HEK293 (cell line): ENCODE measurements around the gene SEC11A.

Experiments
- GLI4 ChIP-seq: fragments of 450-650 bp; formaldehyde crosslinking; IDR thresholded peaks from 2 replicates; pipeline ENCODE4 v1.5.1; 2016; ENCODE audit warnings: missing biosample characterization, missing genetic modification characterization
- IKZF3 ChIP-seq: fragments of 450-650 bp; IDR thresholded peaks from 2 replicates; pipeline ENCODE4 v1.5.0; 2018; ENCODE audit warnings: missing biosample characterization, mild to moderate bottlenecking, missing genetic modification characterization, moderate library complexity
- SCRT2 ChIP-seq: fragments of 450-650 bp; formaldehyde crosslinking; IDR thresholded peaks from 2 replicates; pipeline ENCODE4 v1.5.1; 2016; ENCODE audit warnings: missing biosample characterization, missing genetic modification characterization
- TSHZ1 ChIP-seq: fragments of 450-650 bp; formaldehyde crosslinking; IDR thresholded peaks from 2 replicates; pipeline ENCODE4 v1.5.1; 2016; ENCODE audit warnings: missing biosample characterization, missing genetic modification characterization, borderline replicate concordance
- ZBTB26 ChIP-seq: fragments of 450-650 bp; formaldehyde crosslinking; optimal IDR thresholded peaks from 2 replicates; pipeline ENCODE3; 2016; ENCODE audit warnings: missing biosample characterization, mild to moderate bottlenecking, missing genetic modification characterization
- ZNF132 ChIP-seq: fragments of 450-650 bp; formaldehyde crosslinking; IDR thresholded peaks from 2 replicates; pipeline ENCODE4 v1.5.1; 2017; ENCODE audit warnings: missing biosample characterization, missing genetic modification characterization, borderline replicate concordance
- ZNF174 ChIP-seq: fragments of 450-650 bp; formaldehyde crosslinking; IDR thresholded peaks from 2 replicates; pipeline ENCODE4 v1.5.0; 2017; ENCODE audit warnings: missing biosample characterization, mild to moderate bottlenecking, missing genetic modification characterization
- ZNF211 ChIP-seq: fragments of 450-650 bp; formaldehyde crosslinking; IDR thresholded peaks from 2 replicates; pipeline ENCODE4 v1.5.1; 2016; ENCODE audit warnings: low read depth, missing biosample characterization, missing genetic modification characterization
- ZNF24 ChIP-seq: fragments of 450-650 bp; formaldehyde crosslinking; IDR thresholded peaks from 2 replicates; pipeline ENCODE4 v1.5.1; 2016; ENCODE audit warnings: missing biosample characterization, missing genetic modification characterization
- ZNF266 ChIP-seq: fragments of 450-650 bp; formaldehyde crosslinking; IDR thresholded peaks from 2 replicates; pipeline ENCODE4 v1.5.1; 2016; ENCODE audit warnings: missing biosample characterization, missing genetic modification characterization, low read depth
- ZNF324 ChIP-seq: fragments of 450-650 bp; formaldehyde crosslinking; IDR thresholded peaks from 2 replicates; pipeline ENCODE4 v1.5.1; 2016; ENCODE audit warnings: missing biosample characterization, missing genetic modification characterization
- ZNF366 ChIP-seq: fragments of 450-650 bp; formaldehyde crosslinking; conservative IDR thresholded peaks from 2 replicates; pipeline ENCODE4 v1.5.1; 2016; ENCODE audit warnings: missing biosample characterization, missing genetic modification characterization
- ZNF394 ChIP-seq: fragments of 450-650 bp; formaldehyde crosslinking; IDR thresholded peaks from 2 replicates; pipeline ENCODE4 v1.5.1; 2016; ENCODE audit warnings: missing biosample characterization, missing genetic modification characterization, mild to moderate bottlenecking, moderate library complexity, borderline replicate concordance
- ZNF48 ChIP-seq: fragments of 450-650 bp; formaldehyde crosslinking; IDR thresholded peaks from 2 replicates; pipeline ENCODE4 v1.5.1; 2016; ENCODE audit warnings: missing biosample characterization, missing genetic modification characterization
- ZNF600 ChIP-seq: fragments of 450-650 bp; formaldehyde crosslinking; IDR thresholded peaks from 2 replicates; pipeline ENCODE4 v1.5.1; 2016; ENCODE audit warnings: missing biosample characterization, missing genetic modification characterization
- ZNF670 ChIP-seq: fragments of 450-650 bp; formaldehyde crosslinking; IDR thresholded peaks from 2 replicates; pipeline ENCODE4 v1.5.1; 2016; ENCODE audit warnings: missing biosample characterization, missing genetic modification characterization, low read depth
- ZNF701 ChIP-seq: fragments of 450-650 bp; formaldehyde crosslinking; IDR thresholded peaks from 2 replicates; pipeline ENCODE4 v1.5.1; 2016; ENCODE audit warnings: missing biosample characterization, missing genetic modification characterization
- ZNF707 ChIP-seq: fragments of 450-650 bp; formaldehyde crosslinking; IDR thresholded peaks from 2 replicates; pipeline ENCODE4 v1.5.1; 2016; ENCODE audit warnings: missing biosample characterization, missing genetic modification characterization
- ZNF768 ChIP-seq: fragments of 450-650 bp; formaldehyde crosslinking; IDR thresholded peaks from 2 replicates; pipeline ENCODE4 v1.5.1; 2018; ENCODE audit warnings: missing biosample characterization, mild to moderate bottlenecking, missing genetic modification characterization
- ZNF785 ChIP-seq: fragments of 450-650 bp; formaldehyde crosslinking; IDR thresholded peaks from 2 replicates; pipeline ENCODE4 v1.5.1; 2016; ENCODE audit warnings: missing biosample characterization, missing genetic modification characterization
- TF ChIP-seq, protein P1 (sequence below): fragments of 450-650 bp; formaldehyde crosslinking; IDR thresholded peaks from 2 replicates; pipeline ENCODE4 v1.5.1; 2016; ENCODE audit warnings: missing biosample characterization, missing genetic modification characterization
- TF ChIP-seq, protein P2 (sequence below): fragments of 450-650 bp; formaldehyde crosslinking; IDR thresholded peaks from 2 replicates; pipeline ENCODE4 v1.5.1; 2016; ENCODE audit warnings: missing biosample characterization, missing genetic modification characterization
- TF ChIP-seq, protein P3 (sequence below): fragments of 450-650 bp; formaldehyde crosslinking; IDR thresholded peaks from 2 replicates; pipeline ENCODE4 v1.5.1; 2016; ENCODE audit warnings: missing biosample characterization, missing genetic modification characterization, borderline replicate concordance

The SEC11A gene

DNA sequence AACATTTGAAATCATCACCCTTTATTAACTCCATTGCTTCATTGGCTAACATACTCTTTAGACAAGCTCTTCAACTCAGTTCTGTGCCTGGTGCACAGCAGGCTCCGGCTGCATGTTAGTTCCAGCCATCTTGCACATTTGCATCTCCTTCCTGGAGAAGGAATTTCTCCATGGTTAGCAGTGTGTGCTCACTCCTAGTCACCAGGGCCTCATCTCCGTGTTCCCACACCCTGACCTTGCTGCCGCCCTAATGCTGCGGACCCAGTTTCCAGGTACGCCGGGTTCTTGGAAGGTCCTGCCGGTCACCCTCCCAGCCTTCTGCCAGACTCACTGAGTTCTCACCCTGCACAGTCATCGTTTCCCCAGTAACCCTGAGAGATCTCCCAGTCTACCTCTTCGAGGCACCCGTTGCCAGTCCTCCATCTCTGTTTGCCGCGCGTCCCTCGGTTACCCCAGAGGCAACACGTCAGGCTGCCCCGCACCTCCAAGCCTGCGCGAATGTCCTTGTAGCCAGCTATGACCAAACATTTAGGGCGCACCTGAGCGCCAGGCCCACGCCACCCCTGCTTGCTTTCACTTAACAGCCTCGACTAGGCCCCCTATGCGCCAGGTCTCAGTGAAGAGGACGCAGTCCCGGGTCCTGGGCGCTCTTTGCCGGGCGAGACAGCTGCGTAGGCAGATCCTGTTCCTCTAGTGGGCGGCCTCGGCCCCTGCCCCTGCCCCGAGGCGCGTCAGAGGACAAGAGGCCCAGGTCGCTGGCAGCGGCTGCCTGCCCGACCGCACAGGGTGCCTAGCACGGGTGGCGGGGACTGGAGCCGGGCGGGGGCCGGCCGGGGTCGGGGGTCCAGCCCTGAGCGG, 31.7 kb upstream of the SEC11A start (continued):
- TF ChIP-seq, protein P1, sequence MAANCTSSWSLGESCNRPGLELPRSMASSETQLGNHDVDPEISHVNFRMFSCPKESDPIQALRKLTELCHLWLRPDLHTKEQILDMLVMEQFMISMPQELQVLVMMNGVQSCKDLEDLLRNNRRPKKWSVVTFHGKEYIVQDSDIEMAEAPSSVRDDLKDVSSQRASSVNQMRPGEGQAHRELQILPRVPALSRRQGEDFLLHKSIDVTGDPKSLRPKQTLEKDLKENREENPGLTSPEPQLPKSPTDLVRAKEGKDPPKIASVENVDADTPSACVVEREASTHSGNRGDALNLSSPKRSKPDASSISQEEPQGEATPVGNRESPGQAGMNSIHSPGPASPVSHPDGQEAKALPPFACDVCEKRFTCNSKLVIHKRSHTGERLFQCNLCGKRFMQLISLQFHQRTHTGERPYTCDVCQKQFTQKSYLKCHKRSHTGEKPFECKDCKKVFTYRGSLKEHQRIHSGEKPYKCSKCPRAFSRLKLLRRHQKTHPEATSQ, result 0 out of 2 replicates have a peak, but pooled peaks have one; percentile 63
- no peak for TF ChIP-seq TSHZ1
- no peak; the same call in 1 of the 2 replicates for TF ChIP-seq ZNF24 (tag by site-specific recombination)
- TF ChIP-seq ZNF266 (tag by site-specific recombination), result no peak
- TF ChIP-seq ZNF211, result no peak
- no peak; the same call in 1 of the 2 replicates for TF ChIP-seq ZNF394 (tag by site-specific recombination)
- TF ChIP-seq SCRT2 (tag by site-specific recombination), result 0 out of 2 replicates have a peak, but pooled peaks have one; percentile 46
- TF ChIP-seq ZBTB26 (tag by site-specific recombination), result peak; percentile 66
- TF ChIP-seq ZNF132 (tag by site-specific recombination), result no peak
- no peak for TF ChIP-seq GLI4
- TF ChIP-seq ZNF600, result peak; percentile 90
- no peak for TF ChIP-seq ZNF701 (tag by site-specific recombination)
- TF ChIP-seq ZNF324, result no peak
- no peak for TF ChIP-seq ZNF707 (tag by site-specific recombination)
- no peak for TF ChIP-seq ZNF48 (tag by site-specific recombination)
- no peak for TF ChIP-seq IKZF3 (tag by site-specific recombination)
- TF ChIP-seq ZNF785 (tag by site-specific recombination), result no peak
- TF ChIP-seq, protein P2, sequence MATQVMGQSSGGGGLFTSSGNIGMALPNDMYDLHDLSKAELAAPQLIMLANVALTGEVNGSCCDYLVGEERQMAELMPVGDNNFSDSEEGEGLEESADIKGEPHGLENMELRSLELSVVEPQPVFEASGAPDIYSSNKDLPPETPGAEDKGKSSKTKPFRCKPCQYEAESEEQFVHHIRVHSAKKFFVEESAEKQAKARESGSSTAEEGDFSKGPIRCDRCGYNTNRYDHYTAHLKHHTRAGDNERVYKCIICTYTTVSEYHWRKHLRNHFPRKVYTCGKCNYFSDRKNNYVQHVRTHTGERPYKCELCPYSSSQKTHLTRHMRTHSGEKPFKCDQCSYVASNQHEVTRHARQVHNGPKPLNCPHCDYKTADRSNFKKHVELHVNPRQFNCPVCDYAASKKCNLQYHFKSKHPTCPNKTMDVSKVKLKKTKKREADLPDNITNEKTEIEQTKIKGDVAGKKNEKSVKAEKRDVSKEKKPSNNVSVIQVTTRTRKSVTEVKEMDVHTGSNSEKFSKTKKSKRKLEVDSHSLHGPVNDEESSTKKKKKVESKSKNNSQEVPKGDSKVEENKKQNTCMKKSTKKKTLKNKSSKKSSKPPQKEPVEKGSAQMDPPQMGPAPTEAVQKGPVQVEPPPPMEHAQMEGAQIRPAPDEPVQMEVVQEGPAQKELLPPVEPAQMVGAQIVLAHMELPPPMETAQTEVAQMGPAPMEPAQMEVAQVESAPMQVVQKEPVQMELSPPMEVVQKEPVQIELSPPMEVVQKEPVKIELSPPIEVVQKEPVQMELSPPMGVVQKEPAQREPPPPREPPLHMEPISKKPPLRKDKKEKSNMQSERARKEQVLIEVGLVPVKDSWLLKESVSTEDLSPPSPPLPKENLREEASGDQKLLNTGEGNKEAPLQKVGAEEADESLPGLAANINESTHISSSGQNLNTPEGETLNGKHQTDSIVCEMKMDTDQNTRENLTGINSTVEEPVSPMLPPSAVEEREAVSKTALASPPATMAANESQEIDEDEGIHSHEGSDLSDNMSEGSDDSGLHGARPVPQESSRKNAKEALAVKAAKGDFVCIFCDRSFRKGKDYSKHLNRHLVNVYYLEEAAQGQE, result no peak
- TF ChIP-seq ZNF366, result no peak
- no peak for TF ChIP-seq ZNF174 (tag by site-specific recombination)
- TF ChIP-seq, protein P3, sequence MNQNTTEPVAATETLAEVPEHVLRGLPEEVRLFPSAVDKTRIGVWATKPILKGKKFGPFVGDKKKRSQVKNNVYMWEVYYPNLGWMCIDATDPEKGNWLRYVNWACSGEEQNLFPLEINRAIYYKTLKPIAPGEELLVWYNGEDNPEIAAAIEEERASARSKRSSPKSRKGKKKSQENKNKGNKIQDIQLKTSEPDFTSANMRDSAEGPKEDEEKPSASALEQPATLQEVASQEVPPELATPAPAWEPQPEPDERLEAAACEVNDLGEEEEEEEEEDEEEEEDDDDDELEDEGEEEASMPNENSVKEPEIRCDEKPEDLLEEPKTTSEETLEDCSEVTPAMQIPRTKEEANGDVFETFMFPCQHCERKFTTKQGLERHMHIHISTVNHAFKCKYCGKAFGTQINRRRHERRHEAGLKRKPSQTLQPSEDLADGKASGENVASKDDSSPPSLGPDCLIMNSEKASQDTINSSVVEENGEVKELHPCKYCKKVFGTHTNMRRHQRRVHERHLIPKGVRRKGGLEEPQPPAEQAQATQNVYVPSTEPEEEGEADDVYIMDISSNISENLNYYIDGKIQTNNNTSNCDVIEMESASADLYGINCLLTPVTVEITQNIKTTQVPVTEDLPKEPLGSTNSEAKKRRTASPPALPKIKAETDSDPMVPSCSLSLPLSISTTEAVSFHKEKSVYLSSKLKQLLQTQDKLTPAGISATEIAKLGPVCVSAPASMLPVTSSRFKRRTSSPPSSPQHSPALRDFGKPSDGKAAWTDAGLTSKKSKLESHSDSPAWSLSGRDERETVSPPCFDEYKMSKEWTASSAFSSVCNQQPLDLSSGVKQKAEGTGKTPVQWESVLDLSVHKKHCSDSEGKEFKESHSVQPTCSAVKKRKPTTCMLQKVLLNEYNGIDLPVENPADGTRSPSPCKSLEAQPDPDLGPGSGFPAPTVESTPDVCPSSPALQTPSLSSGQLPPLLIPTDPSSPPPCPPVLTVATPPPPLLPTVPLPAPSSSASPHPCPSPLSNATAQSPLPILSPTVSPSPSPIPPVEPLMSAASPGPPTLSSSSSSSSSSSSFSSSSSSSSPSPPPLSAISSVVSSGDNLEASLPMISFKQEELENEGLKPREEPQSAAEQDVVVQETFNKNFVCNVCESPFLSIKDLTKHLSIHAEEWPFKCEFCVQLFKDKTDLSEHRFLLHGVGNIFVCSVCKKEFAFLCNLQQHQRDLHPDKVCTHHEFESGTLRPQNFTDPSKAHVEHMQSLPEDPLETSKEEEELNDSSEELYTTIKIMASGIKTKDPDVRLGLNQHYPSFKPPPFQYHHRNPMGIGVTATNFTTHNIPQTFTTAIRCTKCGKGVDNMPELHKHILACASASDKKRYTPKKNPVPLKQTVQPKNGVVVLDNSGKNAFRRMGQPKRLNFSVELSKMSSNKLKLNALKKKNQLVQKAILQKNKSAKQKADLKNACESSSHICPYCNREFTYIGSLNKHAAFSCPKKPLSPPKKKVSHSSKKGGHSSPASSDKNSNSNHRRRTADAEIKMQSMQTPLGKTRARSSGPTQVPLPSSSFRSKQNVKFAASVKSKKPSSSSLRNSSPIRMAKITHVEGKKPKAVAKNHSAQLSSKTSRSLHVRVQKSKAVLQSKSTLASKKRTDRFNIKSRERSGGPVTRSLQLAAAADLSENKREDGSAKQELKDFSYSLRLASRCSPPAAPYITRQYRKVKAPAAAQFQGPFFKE (tag by site-specific recombination), result 0 out of 2 replicates have a peak, but pooled peaks have one; percentile 34
- no peak for TF ChIP-seq ZNF768
- TF ChIP-seq ZNF670 (tag by site-specific recombination), result no peak
